WTC11 (cell line): Measurements from ENCODE around the gene GYS2. TPM values are rescaled to one million over a fixed set of nuclear protein-coding genes. Genes with fewer than 3 reads are reported as not detected.

ENCODE experiments used
- ATAC-seq: fragments of 200-7000 bp; cut with Tn5 transposase; 2 replicates; pipeline ENCODE4 v1.10.0; 2021; ENCODE audit warnings: mild to moderate bottlenecking, moderate library complexity
- CTCF ChIA-PET: fragments of 300-600 bp; sonication (Branson Sonifier 250); formaldehyde crosslinking; loops from one replicate; lab custom pipeline; 2021; ENCODE audit warnings: antibody characterized with exemption; lab: Charles Lee
- POLR2A ChIA-PET: fragments of 350-600 bp; sonication (Branson Sonifier 250); formaldehyde crosslinking; loops from one replicate; lab custom pipeline; 2021; ENCODE audit warnings: antibody characterized with exemption; lab: Charles Lee
- DNase-seq: peaks from one replicate; pipeline ENCODE4 v3.0.0; 2021; ENCODE audit warnings: low spot score
- H3K27ac Mint-ChIP-seq: 2 replicates; pipeline ENCODE4 v1.8.0; 2021; ENCODE audit warnings: mixed read lengths
- H3K27me3 Mint-ChIP-seq: 2 replicates; pipeline ENCODE4 v1.8.0; 2021; ENCODE audit warnings: low read depth, mild to moderate bottlenecking, moderate library complexity, mixed read lengths
- H3K36me3 Mint-ChIP-seq: 2 replicates; pipeline ENCODE4 v1.8.0; 2021; ENCODE audit warnings: mixed read lengths
- H3K4me1 Mint-ChIP-seq: 2 replicates; pipeline ENCODE4 v1.8.0; 2022; ENCODE audit warnings: mixed read lengths
- H3K4me3 Mint-ChIP-seq: 2 replicates; pipeline ENCODE4 v1.8.0; 2021; ENCODE audit warnings: mild to moderate bottlenecking, moderate library complexity, mixed read lengths
- H3K9me3 Mint-ChIP-seq: 2 replicates; pipeline ENCODE4 v1.8.0; 2021; ENCODE audit warnings: mixed read lengths
- CBFB ChIP-seq: sonication (generic); formaldehyde crosslinking; IDR thresholded peaks from 2 replicates; pipeline ENCODE4 v1.8.1; 2022; ENCODE audit warnings: mild to moderate bottlenecking, low read depth, missing genetic modification reagents
- EMX1 ChIP-seq: fragments of 250-450 bp; sonication (Bioruptor Pico); IDR thresholded peaks from 2 replicates; pipeline ENCODE4 v1.8.0; 2021; ENCODE audit warnings: mild to moderate bottlenecking
- FOXJ3 ChIP-seq: sonication (generic); formaldehyde crosslinking; IDR thresholded peaks from 2 replicates; pipeline ENCODE4 v1.9.0; 2021; ENCODE audit warnings: missing genetic modification reagents, mild to moderate bottlenecking, borderline replicate concordance
- GTF2I ChIP-seq: fragments of 250-450 bp; sonication (Bioruptor Pico); conservative IDR thresholded peaks from 2 replicates; pipeline ENCODE4 v1.4.0; 2021; ENCODE audit warnings: mild to moderate bottlenecking
- NFE2L1 ChIP-seq: sonication (generic); formaldehyde crosslinking; IDR thresholded peaks from 2 replicates; pipeline ENCODE4 v1.8.1; 2023; ENCODE audit warnings: missing genetic modification reagents
- OVOL2 ChIP-seq: fragments of 250-450 bp; sonication (Bioruptor Pico); IDR thresholded peaks from 2 replicates; pipeline ENCODE4 v1.9.0; 2021; ENCODE audit warnings: mild to moderate bottlenecking, borderline replicate concordance
- PRRX2 ChIP-seq: fragments of 250-450 bp; sonication (Bioruptor Pico); IDR thresholded peaks from 2 replicates; pipeline ENCODE4 v1.8.0; 2021; ENCODE audit warnings: mild to moderate bottlenecking
- TEAD1 ChIP-seq: sonication (generic); formaldehyde crosslinking; IDR thresholded peaks from 2 replicates; pipeline ENCODE4 v1.8.0; 2022; ENCODE audit warnings: mild to moderate bottlenecking, missing genetic modification reagents
- ZNF232 ChIP-seq: sonication (generic); formaldehyde crosslinking; IDR thresholded peaks from 2 replicates; pipeline ENCODE4 v1.8.0; 2022; ENCODE audit warnings: mild to moderate bottlenecking, missing genetic modification reagents
- ZNF423 ChIP-seq: fragments of 250-450 bp; sonication (Bioruptor Pico); IDR thresholded peaks from 2 replicates; pipeline ENCODE4 v2.1.2; 2022; ENCODE audit warnings: mild to moderate bottlenecking, moderate library complexity
- ZNF671 ChIP-seq: fragments of 250-450 bp; sonication (Bioruptor Pico); IDR thresholded peaks from 2 replicates; pipeline ENCODE4 v1.8.0; 2021; ENCODE audit warnings: mild to moderate bottlenecking
- total RNA-seq: library from RNA; stranded (reverse); gene quantifications from 3 replicates; pipeline ENCODE4 v1.2.3, GENCODE V29; 2021
- TF ChIP-seq, protein P1 (sequence below): fragments of 250-450 bp; sonication (Bioruptor Pico); IDR thresholded peaks from 2 replicates; pipeline ENCODE4 v1.9.0; 2021; ENCODE audit warnings: mild to moderate bottlenecking, borderline replicate concordance
- TF ChIP-seq, protein P2 (sequence below): fragments of 250-450 bp; sonication (Bioruptor Pico); IDR thresholded peaks from 2 replicates; pipeline ENCODE4 v2.1.2; 2022; ENCODE audit warnings: mild to moderate bottlenecking, moderate library complexity
- TF ChIP-seq, protein P3 (sequence below): sonication (generic); formaldehyde crosslinking; IDR thresholded peaks from 2 replicates; pipeline ENCODE4 v1.8.0; 2023; ENCODE audit warnings: missing genetic modification reagents, mild to moderate bottlenecking, borderline replicate concordance
- TF ChIP-seq, protein P4 (sequence below): fragments of 250-450 bp; sonication (Bioruptor Pico); IDR thresholded peaks from 2 replicates; pipeline ENCODE4 v1.9.0; 2021; ENCODE audit warnings: mild to moderate bottlenecking
- TF ChIP-seq, protein P5 (sequence below): sonication (generic); formaldehyde crosslinking; IDR thresholded peaks from 2 replicates; pipeline ENCODE4 v1.8.1; 2023; ENCODE audit warnings: mild to moderate bottlenecking, missing genetic modification reagents, moderate library complexity
- TF ChIP-seq, protein P6 (sequence below): sonication (generic); formaldehyde crosslinking; IDR thresholded peaks from 2 replicates; pipeline ENCODE4 v1.8.0; 2022; ENCODE audit warnings: mild to moderate bottlenecking, missing genetic modification reagents

The GYS2 gene
- total RNA-seq, 1 experiment from 2014 or later = not detected

DNA sequence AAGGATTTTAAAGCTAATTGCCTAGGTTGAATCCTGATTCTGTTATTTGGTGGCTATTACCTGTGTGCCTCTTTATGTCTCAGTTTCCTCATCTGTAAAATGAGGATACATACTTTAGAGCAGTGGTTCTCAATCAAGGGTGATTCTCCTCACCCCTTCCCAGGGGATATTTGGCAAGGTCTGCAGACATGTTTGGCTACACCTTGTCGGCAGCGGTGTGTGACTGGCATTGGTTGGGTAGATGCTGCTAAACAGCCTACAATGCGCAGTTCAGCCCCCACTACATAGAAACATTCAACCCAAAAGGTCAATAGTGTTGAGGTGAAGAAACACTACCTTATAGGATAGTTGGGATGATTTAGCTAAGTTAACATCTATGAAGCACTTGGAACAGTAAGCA lies 29.6 kb upstream of the GYS2 start:
- CTCF ChIA-PET = no interaction called here
- peak overlapping the region; percentile 53; the same call in 1 of the 2 replicates for H3K27ac Mint-ChIP-seq
- DNase-seq (no peak), ATAC-seq (peak; percentile 59)
- no peaks in the 10 kb centered on the region for H3K27me3 Mint-ChIP-seq
- no peak for TF ChIP-seq OVOL2 (CRISPR knock-in tag)
- TF ChIP-seq, protein P1, sequence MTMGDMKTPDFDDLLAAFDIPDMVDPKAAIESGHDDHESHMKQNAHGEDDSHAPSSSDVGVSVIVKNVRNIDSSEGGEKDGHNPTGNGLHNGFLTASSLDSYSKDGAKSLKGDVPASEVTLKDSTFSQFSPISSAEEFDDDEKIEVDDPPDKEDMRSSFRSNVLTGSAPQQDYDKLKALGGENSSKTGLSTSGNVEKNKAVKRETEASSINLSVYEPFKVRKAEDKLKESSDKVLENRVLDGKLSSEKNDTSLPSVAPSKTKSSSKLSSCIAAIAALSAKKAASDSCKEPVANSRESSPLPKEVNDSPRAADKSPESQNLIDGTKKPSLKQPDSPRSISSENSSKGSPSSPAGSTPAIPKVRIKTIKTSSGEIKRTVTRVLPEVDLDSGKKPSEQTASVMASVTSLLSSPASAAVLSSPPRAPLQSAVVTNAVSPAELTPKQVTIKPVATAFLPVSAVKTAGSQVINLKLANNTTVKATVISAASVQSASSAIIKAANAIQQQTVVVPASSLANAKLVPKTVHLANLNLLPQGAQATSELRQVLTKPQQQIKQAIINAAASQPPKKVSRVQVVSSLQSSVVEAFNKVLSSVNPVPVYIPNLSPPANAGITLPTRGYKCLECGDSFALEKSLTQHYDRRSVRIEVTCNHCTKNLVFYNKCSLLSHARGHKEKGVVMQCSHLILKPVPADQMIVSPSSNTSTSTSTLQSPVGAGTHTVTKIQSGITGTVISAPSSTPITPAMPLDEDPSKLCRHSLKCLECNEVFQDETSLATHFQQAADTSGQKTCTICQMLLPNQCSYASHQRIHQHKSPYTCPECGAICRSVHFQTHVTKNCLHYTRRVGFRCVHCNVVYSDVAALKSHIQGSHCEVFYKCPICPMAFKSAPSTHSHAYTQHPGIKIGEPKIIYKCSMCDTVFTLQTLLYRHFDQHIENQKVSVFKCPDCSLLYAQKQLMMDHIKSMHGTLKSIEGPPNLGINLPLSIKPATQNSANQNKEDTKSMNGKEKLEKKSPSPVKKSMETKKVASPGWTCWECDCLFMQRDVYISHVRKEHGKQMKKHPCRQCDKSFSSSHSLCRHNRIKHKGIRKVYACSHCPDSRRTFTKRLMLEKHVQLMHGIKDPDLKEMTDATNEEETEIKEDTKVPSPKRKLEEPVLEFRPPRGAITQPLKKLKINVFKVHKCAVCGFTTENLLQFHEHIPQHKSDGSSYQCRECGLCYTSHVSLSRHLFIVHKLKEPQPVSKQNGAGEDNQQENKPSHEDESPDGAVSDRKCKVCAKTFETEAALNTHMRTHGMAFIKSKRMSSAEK = peak; percentile 60; the same call in 1 of the 2 replicates
- 0 out of 2 replicates have a peak, but pooled peaks have one; percentile 38 for TF ChIP-seq EMX1 (CRISPR knock-in tag)
- TF ChIP-seq, protein P2, sequence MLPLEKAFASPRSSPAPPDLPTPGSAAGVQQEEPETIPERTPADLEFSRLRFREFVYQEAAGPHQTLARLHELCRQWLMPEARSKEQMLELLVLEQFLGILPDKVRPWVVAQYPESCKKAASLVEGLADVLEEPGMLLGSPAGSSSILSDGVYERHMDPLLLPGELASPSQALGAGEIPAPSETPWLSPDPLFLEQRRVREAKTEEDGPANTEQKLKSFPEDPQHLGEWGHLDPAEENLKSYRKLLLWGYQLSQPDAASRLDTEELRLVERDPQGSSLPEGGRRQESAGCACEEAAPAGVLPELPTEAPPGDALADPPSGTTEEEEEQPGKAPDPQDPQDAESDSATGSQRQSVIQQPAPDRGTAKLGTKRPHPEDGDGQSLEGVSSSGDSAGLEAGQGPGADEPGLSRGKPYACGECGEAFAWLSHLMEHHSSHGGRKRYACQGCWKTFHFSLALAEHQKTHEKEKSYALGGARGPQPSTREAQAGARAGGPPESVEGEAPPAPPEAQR (CRISPR knock-in tag) = no peak
- peak; percentile 78; the same call in 1 of the 2 replicates for TF ChIP-seq PRRX2
- TF ChIP-seq, protein P3, sequence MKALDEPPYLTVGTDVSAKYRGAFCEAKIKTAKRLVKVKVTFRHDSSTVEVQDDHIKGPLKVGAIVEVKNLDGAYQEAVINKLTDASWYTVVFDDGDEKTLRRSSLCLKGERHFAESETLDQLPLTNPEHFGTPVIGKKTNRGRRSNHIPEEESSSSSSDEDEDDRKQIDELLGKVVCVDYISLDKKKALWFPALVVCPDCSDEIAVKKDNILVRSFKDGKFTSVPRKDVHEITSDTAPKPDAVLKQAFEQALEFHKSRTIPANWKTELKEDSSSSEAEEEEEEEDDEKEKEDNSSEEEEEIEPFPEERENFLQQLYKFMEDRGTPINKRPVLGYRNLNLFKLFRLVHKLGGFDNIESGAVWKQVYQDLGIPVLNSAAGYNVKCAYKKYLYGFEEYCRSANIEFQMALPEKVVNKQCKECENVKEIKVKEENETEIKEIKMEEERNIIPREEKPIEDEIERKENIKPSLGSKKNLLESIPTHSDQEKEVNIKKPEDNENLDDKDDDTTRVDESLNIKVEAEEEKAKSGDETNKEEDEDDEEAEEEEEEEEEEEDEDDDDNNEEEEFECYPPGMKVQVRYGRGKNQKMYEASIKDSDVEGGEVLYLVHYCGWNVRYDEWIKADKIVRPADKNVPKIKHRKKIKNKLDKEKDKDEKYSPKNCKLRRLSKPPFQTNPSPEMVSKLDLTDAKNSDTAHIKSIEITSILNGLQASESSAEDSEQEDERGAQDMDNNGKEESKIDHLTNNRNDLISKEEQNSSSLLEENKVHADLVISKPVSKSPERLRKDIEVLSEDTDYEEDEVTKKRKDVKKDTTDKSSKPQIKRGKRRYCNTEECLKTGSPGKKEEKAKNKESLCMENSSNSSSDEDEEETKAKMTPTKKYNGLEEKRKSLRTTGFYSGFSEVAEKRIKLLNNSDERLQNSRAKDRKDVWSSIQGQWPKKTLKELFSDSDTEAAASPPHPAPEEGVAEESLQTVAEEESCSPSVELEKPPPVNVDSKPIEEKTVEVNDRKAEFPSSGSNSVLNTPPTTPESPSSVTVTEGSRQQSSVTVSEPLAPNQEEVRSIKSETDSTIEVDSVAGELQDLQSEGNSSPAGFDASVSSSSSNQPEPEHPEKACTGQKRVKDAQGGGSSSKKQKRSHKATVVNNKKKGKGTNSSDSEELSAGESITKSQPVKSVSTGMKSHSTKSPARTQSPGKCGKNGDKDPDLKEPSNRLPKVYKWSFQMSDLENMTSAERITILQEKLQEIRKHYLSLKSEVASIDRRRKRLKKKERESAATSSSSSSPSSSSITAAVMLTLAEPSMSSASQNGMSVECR (CRISPR knock-in tag) = no peak
- TF ChIP-seq, protein P4, sequence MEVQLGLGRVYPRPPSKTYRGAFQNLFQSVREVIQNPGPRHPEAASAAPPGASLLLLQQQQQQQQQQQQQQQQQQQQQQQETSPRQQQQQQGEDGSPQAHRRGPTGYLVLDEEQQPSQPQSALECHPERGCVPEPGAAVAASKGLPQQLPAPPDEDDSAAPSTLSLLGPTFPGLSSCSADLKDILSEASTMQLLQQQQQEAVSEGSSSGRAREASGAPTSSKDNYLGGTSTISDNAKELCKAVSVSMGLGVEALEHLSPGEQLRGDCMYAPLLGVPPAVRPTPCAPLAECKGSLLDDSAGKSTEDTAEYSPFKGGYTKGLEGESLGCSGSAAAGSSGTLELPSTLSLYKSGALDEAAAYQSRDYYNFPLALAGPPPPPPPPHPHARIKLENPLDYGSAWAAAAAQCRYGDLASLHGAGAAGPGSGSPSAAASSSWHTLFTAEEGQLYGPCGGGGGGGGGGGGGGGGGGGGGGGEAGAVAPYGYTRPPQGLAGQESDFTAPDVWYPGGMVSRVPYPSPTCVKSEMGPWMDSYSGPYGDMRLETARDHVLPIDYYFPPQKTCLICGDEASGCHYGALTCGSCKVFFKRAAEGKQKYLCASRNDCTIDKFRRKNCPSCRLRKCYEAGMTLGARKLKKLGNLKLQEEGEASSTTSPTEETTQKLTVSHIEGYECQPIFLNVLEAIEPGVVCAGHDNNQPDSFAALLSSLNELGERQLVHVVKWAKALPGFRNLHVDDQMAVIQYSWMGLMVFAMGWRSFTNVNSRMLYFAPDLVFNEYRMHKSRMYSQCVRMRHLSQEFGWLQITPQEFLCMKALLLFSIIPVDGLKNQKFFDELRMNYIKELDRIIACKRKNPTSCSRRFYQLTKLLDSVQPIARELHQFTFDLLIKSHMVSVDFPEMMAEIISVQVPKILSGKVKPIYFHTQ = 0 out of 2 replicates have a peak, but pooled peaks have one; percentile 13
- POLR2A ChIA-PET = interaction anchor here (0.8 kb wide), 1 partner anchor 23 kb away, joined by 3 read pairs; no protein-coding TSS in a partner anchor
- no peaks in the 10 kb centered on the region for H3K4me1 Mint-ChIP-seq
- H3K36me3 Mint-ChIP-seq = peaks cover 46% of the 10 kb centered on the region
- H3K9me3 Mint-ChIP-seq = no peaks in the 10 kb centered on the region
- H3K4me3 Mint-ChIP-seq = no peak overlapping the region

DNA sequence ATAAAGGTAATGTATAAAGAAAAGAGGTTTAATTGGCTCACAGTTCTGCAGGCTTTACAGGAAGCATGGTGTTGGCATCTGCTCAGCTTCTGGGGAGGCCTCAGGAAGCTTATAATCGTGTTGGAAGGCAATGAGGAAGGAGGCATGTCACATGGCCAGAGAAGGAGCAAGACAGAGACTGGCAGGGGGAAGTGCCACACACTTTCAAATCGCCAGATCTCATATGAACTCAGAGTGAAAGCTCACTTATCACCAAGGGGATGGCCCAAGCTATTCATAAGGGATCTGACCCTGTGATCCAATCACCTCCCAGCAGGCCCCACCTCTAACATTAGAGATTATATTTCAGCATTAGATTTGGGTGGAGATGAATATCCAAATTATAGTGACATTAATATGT lies 26.7 kb upstream of the GYS2 start:
- no peak for DNase-seq
- Mint-ChIP-seq H3K4me1 (no peaks in the 10 kb centered on the region), H3K27ac (no peak overlapping the region), H3K4me3 (no peak overlapping the region), H3K9me3 (peaks cover 16% of the 10 kb centered on the region; the same call in 1 of the 2 replicates), H3K36me3 (peaks cover 20% of the 10 kb centered on the region), H3K27me3 (no peaks in the 10 kb centered on the region)
- ChIA-PET CTCF (no interaction called here), POLR2A (no interaction called here)
- no peak for ATAC-seq
- TF ChIP-seq, protein P5, sequence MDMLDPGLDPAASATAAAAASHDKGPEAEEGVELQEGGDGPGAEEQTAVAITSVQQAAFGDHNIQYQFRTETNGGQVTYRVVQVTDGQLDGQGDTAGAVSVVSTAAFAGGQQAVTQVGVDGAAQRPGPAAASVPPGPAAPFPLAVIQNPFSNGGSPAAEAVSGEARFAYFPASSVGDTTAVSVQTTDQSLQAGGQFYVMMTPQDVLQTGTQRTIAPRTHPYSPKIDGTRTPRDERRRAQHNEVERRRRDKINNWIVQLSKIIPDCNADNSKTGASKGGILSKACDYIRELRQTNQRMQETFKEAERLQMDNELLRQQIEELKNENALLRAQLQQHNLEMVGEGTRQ (CRISPR knock-in tag) = no peak
- TF ChIP-seq GTF2I (CRISPR knock-in tag) (no peak), ZNF232 (CRISPR knock-in tag) (no peak), TEAD1 (CRISPR knock-in tag) (no peak), ZNF423 (CRISPR knock-in tag) (no peak), CBFB (CRISPR knock-in tag) (no peak), FOXJ3 (CRISPR knock-in tag) (no peak), NFE2L1 (no peak), ZNF671 (no peak)
- TF ChIP-seq, protein P6, sequence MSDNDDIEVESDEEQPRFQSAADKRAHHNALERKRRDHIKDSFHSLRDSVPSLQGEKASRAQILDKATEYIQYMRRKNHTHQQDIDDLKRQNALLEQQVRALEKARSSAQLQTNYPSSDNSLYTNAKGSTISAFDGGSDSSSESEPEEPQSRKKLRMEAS (CRISPR knock-in tag) = no peak
- TF ChIP-seq, protein P3 (CRISPR knock-in tag) = no peak
